Measurements from ENCODE around the gene CFAP46.

Gene CFAP46

GRCh38 chr10:132785723-132786475 lies 156.5 kb downstream of the CFAP46 start, which contains the start of gene NKX6-2:
TSS of gene NKX6-2 (minus strand) at chr10:132786147. CDS start at chr10:132785948, 199 bp downstream.
- CTCF ChIA-PET, result no interaction called here
- H3K9me3 ChIP-seq (ENCODE audit: control extremely low read depth in 1 of 5, control insufficient read depth in 4 of 5, insufficient read depth in 2 of 5, low read depth in 1 of 5, low read length in 4 of 5), result no peaks in the 10 kb centered on the region
- peak in 1 of 3 donors; percentile 26 for DNase-seq
- H3K4me3 ChIP-seq (ENCODE audit: control insufficient read depth in 1 of 7, extremely low read depth in 1 of 7, insufficient read depth in 4 of 7, low read depth in 2 of 7, low read length in 6 of 7), result peak within 1 kb of the TSS in 3 of 7 experiments; percentile 26 to 38 (median 33)
- H3K27me3 ChIP-seq (replicated peaks in 2 of 5; ENCODE audit: control insufficient read depth in 4 of 5, insufficient read depth in 5 of 5, low read length in 4 of 5), result peaks cover 0 to 90% (median 22%) of the 10 kb centered on the region in 5 experiments
- H3K27ac ChIP-seq (ENCODE audit: insufficient read depth in 1 of 2, low read depth in 1 of 2, low read length in 2 of 2, poor library complexity in 1 of 2, severe bottlenecking in 2 of 2), result no peak within 1 kb of the TSS
- 1% methylated on average over 52 of the region's 119 CpGs for WGBS (ENCODE audit: insufficient coverage)
- POLR2A ChIA-PET, result no interaction called here
- peaks cover 0 to 38% (median 14%) of the 10 kb centered on the region in 4 experiments for H3K4me1 ChIP-seq (ENCODE audit: control extremely low read depth in 1 of 4, control insufficient read depth in 4 of 4, insufficient read depth in 4 of 4, low read length in 3 of 4)
- peaks cover 0 to 26% (median 7%) of the 10 kb centered on the region in 4 experiments for H3K36me3 ChIP-seq (ENCODE audit: control insufficient read depth in 4 of 4, insufficient read depth in 4 of 4, low read length in 3 of 4)

GRCh38 chr10:132784866-132785722 lies 157.3 kb downstream of the CFAP46 start:
- CTCF ChIA-PET, result no interaction called here
- Histone ChIP-seq H3K36me3 (ENCODE audit: control insufficient read depth in 4 of 4, insufficient read depth in 4 of 4, low read length in 3 of 4) (peaks cover 0 to 30% (median 9%) of the 10 kb centered on the region in 4 experiments), H3K27me3 (replicated peaks in 2 of 5; ENCODE audit: control insufficient read depth in 4 of 5, insufficient read depth in 5 of 5, low read length in 4 of 5) (peaks cover 0 to 82% (median 21%) of the 10 kb centered on the region in 5 experiments), H3K27ac (ENCODE audit: insufficient read depth in 1 of 2, low read depth in 1 of 2, low read length in 2 of 2, poor library complexity in 1 of 2, severe bottlenecking in 2 of 2) (no peak overlapping the region), H3K4me1 (ENCODE audit: control extremely low read depth in 1 of 4, control insufficient read depth in 4 of 4, insufficient read depth in 4 of 4, low read length in 3 of 4) (peaks cover 0 to 38% (median 14%) of the 10 kb centered on the region in 4 experiments), H3K9me3 (ENCODE audit: control extremely low read depth in 1 of 5, control insufficient read depth in 4 of 5, insufficient read depth in 2 of 5, low read depth in 1 of 5, low read length in 4 of 5) (no peaks in the 10 kb centered on the region), H3K4me3 (ENCODE audit: control insufficient read depth in 1 of 7, extremely low read depth in 1 of 7, insufficient read depth in 4 of 7, low read depth in 2 of 7, low read length in 6 of 7) (peak overlapping the region in 2 of 7 experiments; percentile 1 to 38)
- POLR2A ChIA-PET, result no interaction called here
- 8% methylated on average over 76 of the region's 111 CpGs for WGBS (ENCODE audit: insufficient coverage)
- peak in 1 of 3 donors; percentile 28 for DNase-seq

- peak overlapping the region in 2 of 7 experiments; percentile 13 to 19 for H3K4me3 ChIP-seq (ENCODE audit: control insufficient read depth in 1 of 7, extremely low read depth in 1 of 7, insufficient read depth in 4 of 7, low read depth in 2 of 7, low read length in 6 of 7)
- 10% methylated on average over 94 of the region's 106 CpGs for WGBS (ENCODE audit: insufficient coverage)
- CTCF ChIA-PET, result interaction anchor here (1.4 kb wide), 1 partner anchor 10 kb away, joined by 3 read pairs; no protein-coding TSS in a partner anchor
- DNase-seq, result peak in 1 of 3 donors; percentile 16
- H3K4me1 ChIP-seq (ENCODE audit: control extremely low read depth in 1 of 4, control insufficient read depth in 4 of 4, insufficient read depth in 4 of 4, low read length in 3 of 4), result peaks cover 0 to 38% (median 14%) of the 10 kb centered on the region in 4 experiments
- H3K9me3 ChIP-seq (ENCODE audit: control extremely low read depth in 1 of 5, control insufficient read depth in 4 of 5, insufficient read depth in 2 of 5, low read depth in 1 of 5, low read length in 4 of 5), result no peaks in the 10 kb centered on the region
- POLR2A ChIA-PET, result no interaction called here
- H3K36me3 ChIP-seq (ENCODE audit: control insufficient read depth in 4 of 4, insufficient read depth in 4 of 4, low read length in 3 of 4), result peaks cover 0 to 38% (median 15%) of the 10 kb centered on the region in 4 experiments
- H3K27me3 ChIP-seq (replicated peaks in 2 of 5; ENCODE audit: control insufficient read depth in 4 of 5, insufficient read depth in 5 of 5, low read length in 4 of 5), result peaks cover 0 to 73% (median 19%) of the 10 kb centered on the region in 5 experiments
- H3K27ac ChIP-seq (ENCODE audit: insufficient read depth in 1 of 2, low read depth in 1 of 2, low read length in 2 of 2, poor library complexity in 1 of 2, severe bottlenecking in 2 of 2), result no peak overlapping the region
Measured at GRCh38 chr10:132783940-132784865, 158.2 kb downstream of the CFAP46 start.

GRCh38 chr10:132783165-132783939 lies 159.0 kb downstream of the CFAP46 start:
- Histone ChIP-seq H3K27ac (ENCODE audit: insufficient read depth in 1 of 2, low read depth in 1 of 2, low read length in 2 of 2, poor library complexity in 1 of 2, severe bottlenecking in 2 of 2) (no peak overlapping the region), H3K4me1 (ENCODE audit: control extremely low read depth in 1 of 4, control insufficient read depth in 4 of 4, insufficient read depth in 4 of 4, low read length in 3 of 4) (peaks cover 0 to 38% (median 14%) of the 10 kb centered on the region in 4 experiments), H3K27me3 (replicated peaks in 2 of 5; ENCODE audit: control insufficient read depth in 4 of 5, insufficient read depth in 5 of 5, low read length in 4 of 5) (peaks cover 0 to 65% (median 17%) of the 10 kb centered on the region in 5 experiments), H3K9me3 (ENCODE audit: control extremely low read depth in 1 of 5, control insufficient read depth in 4 of 5, insufficient read depth in 2 of 5, low read depth in 1 of 5, low read length in 4 of 5) (no peaks in the 10 kb centered on the region), H3K36me3 (ENCODE audit: control insufficient read depth in 4 of 4, insufficient read depth in 4 of 4, low read length in 3 of 4) (peaks cover 0 to 46% (median 19%) of the 10 kb centered on the region in 4 experiments), H3K4me3 (ENCODE audit: control insufficient read depth in 1 of 7, extremely low read depth in 1 of 7, insufficient read depth in 4 of 7, low read depth in 2 of 7, low read length in 6 of 7) (no peak overlapping the region)
- 86% methylated on average over 29 of the region's 30 CpGs for WGBS (ENCODE audit: insufficient coverage)
- CTCF ChIA-PET, result interaction anchor here (1.4 kb wide), 1 partner anchor 9 kb away, joined by 3 read pairs; no protein-coding TSS in a partner anchor
- POLR2A ChIA-PET, result no interaction called here
- peak in 1 of 3 donors; percentile 31 for DNase-seq

GRCh38 chr10:132781556-132781955 lies 160.8 kb downstream of the CFAP46 start:
- WGBS (ENCODE audit: insufficient coverage), result 98% methylated on average over 19 of the region's 20 CpGs
- Histone ChIP-seq H3K36me3 (ENCODE audit: control insufficient read depth in 4 of 4, insufficient read depth in 4 of 4, low read length in 3 of 4) (peaks cover 0 to 57% (median 21%) of the 10 kb centered on the region in 4 experiments), H3K9me3 (ENCODE audit: control extremely low read depth in 1 of 5, control insufficient read depth in 4 of 5, insufficient read depth in 2 of 5, low read depth in 1 of 5, low read length in 4 of 5) (no peaks in the 10 kb centered on the region), H3K4me1 (ENCODE audit: control extremely low read depth in 1 of 4, control insufficient read depth in 4 of 4, insufficient read depth in 4 of 4, low read length in 3 of 4) (peaks cover 0 to 22% (median 8%) of the 10 kb centered on the region in 4 experiments), H3K27ac (ENCODE audit: insufficient read depth in 1 of 2, low read depth in 1 of 2, low read length in 2 of 2, poor library complexity in 1 of 2, severe bottlenecking in 2 of 2) (no peak overlapping the region), H3K27me3 (replicated peaks in 2 of 5; ENCODE audit: control insufficient read depth in 4 of 5, insufficient read depth in 5 of 5, low read length in 4 of 5) (peaks cover 0 to 48% (median 14%) of the 10 kb centered on the region in 5 experiments), H3K4me3 (ENCODE audit: control insufficient read depth in 1 of 7, extremely low read depth in 1 of 7, insufficient read depth in 4 of 7, low read depth in 2 of 7, low read length in 6 of 7) (no peak overlapping the region)
- DNase-seq, result no peak
- POLR2A ChIA-PET, result no interaction called here
- CTCF ChIA-PET, result no interaction called here

GRCh38 chr10:132780356-132780755 lies 162.0 kb downstream of the CFAP46 start:
- WGBS (ENCODE audit: insufficient coverage), result 99% methylated on average over 11 of the region's 12 CpGs
- H3K4me3 ChIP-seq (ENCODE audit: control insufficient read depth in 1 of 7, extremely low read depth in 1 of 7, insufficient read depth in 4 of 7, low read depth in 2 of 7, low read length in 6 of 7), result no peak overlapping the region
- H3K36me3 ChIP-seq (ENCODE audit: control insufficient read depth in 4 of 4, insufficient read depth in 4 of 4, low read length in 3 of 4), result peaks cover 0 to 65% (median 21%) of the 10 kb centered on the region in 4 experiments
- DNase-seq, result no peak
- no peak overlapping the region for H3K27ac ChIP-seq (ENCODE audit: insufficient read depth in 1 of 2, low read depth in 1 of 2, low read length in 2 of 2, poor library complexity in 1 of 2, severe bottlenecking in 2 of 2)
- ChIA-PET POLR2A (no interaction called here), CTCF (no interaction called here)
- H3K4me1 ChIP-seq (ENCODE audit: control extremely low read depth in 1 of 4, control insufficient read depth in 4 of 4, insufficient read depth in 4 of 4, low read length in 3 of 4), result peaks cover 0 to 13% (median 4%) of the 10 kb centered on the region in 4 experiments
- H3K9me3 ChIP-seq (ENCODE audit: control extremely low read depth in 1 of 5, control insufficient read depth in 4 of 5, insufficient read depth in 2 of 5, low read depth in 1 of 5, low read length in 4 of 5), result no peaks in the 10 kb centered on the region
- peaks cover 0 to 39% (median 12%) of the 10 kb centered on the region in 5 experiments for H3K27me3 ChIP-seq (replicated peaks in 2 of 5; ENCODE audit: control insufficient read depth in 4 of 5, insufficient read depth in 5 of 5, low read length in 4 of 5)

Data from common myeloid progenitor, CD34-positive (primary cell).